Adipose tissue (tissue), 3 donors: ENCODE results near the gene C19orf67. TPM values are rescaled to one million over a fixed set of nuclear protein-coding genes. Genes with fewer than 3 reads are reported as not detected.
"Not testable (repeated sequence)": the region's sequence is repeated elsewhere in the genome, so short reads cannot be mapped to it uniquely, and the experiment has no call there.

Experiments
- H3K27ac ChIP-seq: one replicate; pipeline ENCODE4 v1.5.1; 2013; ENCODE audit warnings: low read depth, low read length
- WGBS, 3 donors: extraction: QIAGEN DNeasy Blood & Tissue Kit; methylation state at CpG; one replicate each; pipeline ENCODE4 v1.1.7; 2013; 5-methylcytosine and 5-hydroxymethylcytosine counted together
- polyA plus RNA-seq, 3 donors: library from polyadenylated mRNA; stranded (reverse); fragments of 200-250 nt; gene quantifications; one replicate each; pipeline ENCODE4 v1.2.3, GENCODE V29; 2013
- donor health status: healthy with polysubstance abuse.
- donor health status: Bipolar disorder and iron deficiency.
- donor health status: healthy.

Gene C19orf67
- polyA plus RNA-seq, 3 donors, result not detected

DNA sequence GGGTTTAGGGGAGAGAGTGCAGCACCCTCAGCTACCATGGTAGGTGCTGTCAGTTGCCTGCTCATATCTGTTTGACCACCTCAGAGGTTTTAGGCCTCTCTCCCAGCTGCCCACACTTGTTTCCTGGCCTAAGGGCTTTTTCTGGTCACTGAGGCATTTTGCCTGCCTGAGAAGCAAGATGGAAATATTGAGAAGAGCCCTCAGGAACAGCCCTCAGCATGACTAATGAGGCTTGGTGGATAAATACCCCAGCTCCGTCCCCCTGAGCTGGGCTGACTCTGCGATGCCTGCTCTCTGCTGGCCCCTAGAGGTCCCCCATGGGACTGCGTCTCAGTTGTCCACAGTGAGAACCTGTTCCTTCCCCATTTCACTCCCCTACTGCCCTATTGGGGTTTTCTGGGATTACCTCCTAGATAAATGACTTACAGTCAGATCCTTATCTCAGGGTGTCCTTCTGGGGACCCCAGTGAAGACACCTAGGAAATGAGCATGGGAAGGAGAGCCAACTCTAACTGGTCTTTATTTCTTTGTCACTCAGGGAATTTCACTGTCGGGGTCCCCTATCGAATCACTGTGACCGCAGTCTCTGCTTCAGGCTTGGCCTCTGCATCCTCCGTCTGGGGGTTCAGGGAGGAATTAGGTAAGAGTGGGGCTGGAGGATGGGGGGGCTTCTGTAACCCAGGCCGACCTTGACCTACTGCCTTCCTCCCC lies 37.0 kb downstream of the C19orf67 start:
- H3K27ac ChIP-seq, result no peak overlapping the region
- 74 to 85% (median 83%) methylated on average over 8 of the region's 8 CpGs for WGBS, 3 donors

GRCh38 chr19:14047866-14048265 lies 37.7 kb downstream of the C19orf67 start:
- H3K27ac ChIP-seq, result not testable (repeated sequence)
- 97 to 99% (median 99%) methylated on average over 10 of the region's 10 CpGs for WGBS, 3 donors

DNA sequence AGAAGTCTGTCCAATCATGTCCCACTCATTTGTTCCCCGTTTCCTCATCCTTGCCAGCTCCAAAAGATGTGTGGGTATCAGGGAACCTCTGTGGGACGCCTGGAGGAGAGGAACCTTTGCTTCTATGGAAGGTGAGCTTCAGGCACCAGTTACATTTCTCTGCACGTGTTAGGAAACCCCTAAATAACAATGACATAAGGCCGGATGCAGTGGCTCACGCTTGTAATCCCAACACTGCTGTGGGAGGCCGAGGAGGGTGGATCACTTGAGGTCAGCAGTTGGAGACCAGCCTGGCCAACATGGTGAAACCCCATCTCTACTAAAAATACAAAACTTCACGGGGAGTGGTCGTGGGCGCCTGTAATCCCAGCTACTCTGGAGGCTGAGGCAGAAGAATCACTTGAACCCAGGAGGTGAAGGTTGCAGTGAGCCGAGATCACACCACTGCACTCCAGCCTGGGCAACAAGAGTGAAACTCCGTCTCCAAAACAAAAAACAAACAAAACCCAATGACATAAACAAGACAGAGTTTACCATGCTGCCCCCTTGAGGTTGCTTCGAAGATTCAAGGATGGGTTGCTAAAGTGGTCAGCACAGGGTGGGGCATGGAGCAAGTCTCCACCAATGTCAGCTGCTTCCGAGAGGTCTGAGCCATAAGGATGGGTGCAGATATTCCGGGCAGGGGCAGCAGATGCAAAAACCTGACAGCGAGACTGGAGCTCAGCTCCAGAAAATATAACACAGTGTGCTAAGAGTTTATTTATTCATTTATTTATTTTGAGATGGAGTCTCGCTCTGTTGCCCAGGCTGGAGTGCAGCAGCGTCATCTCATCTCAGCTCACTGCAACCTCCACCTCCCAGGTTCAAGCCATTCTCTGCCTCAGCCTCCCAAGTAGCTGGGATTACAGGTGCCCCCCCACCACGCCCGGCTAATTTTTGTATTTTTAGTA lies 42.6 kb downstream of the C19orf67 start:
- not testable (repeated sequence) for H3K27ac ChIP-seq

GRCh38 chr19:14039181-14039580 lies 46.4 kb downstream of the C19orf67 start:
- no peak overlapping the region for H3K27ac ChIP-seq
- WGBS, 3 donors, result 84 to 97% (median 91%) methylated on average over 7 of the region's 7 CpGs

More for the DNA sequence above, 42.6 kb downstream of the C19orf67 start:
- WGBS, 3 donors, result 57 to 64% (median 60%) methylated on average over 19 of the region's 19 CpGs

- 79 to 88% (median 87%) methylated on average over 7 of the region's 7 CpGs for WGBS, 3 donors
- no peak overlapping the region for H3K27ac ChIP-seq
Measured at GRCh38 chr19:14035706-14036105, 49.9 kb downstream of the C19orf67 start.

DNA sequence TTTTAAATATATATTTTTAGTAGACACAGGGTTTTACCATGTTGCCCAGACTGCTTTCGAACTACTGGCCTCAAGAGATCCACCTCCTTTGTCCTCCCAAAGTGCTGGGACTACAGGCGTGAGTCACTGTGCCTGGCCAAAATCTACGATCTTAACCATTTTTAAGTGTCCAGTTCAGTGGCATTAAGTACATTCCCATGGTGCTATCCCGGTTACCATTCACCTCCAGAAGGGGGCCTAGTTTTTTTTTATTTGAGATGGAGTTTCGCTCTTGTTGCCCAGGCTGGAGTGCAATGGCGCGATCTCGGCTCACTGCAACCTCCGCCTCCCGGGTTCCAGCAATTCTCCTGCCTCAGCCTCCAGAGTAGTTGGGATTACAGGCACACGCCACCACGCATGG lies 50.4 kb downstream of the C19orf67 start:
- not testable (repeated sequence) for H3K27ac ChIP-seq
- WGBS, 3 donors, result 84 to 92% (median 90%) methylated on average over 12 of the region's 12 CpGs

DNA sequence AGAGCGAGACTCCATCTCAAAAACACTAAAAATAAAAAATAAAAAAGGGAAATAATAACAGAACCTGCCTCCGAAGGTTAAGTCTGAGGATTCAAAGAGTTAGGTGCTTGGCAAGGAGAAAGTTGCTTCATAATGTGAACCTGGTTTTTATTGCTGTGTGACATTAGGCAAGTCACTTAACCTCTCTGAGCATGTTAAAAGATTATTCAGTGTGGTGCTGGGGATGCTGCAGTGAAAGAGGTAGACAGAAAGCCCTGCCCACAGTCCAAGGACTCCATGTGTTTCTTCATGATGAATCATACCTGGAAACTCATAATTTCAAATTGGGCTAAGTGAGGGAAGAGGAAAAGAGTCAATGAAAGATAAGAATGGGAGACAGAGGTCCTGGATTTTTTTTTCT lies 51.6 kb downstream of the C19orf67 start:
- 95 to 99% (median 97%) methylated on average over 2 of the region's 2 CpGs for WGBS, 3 donors
- no peak overlapping the region for H3K27ac ChIP-seq

- WGBS, 3 donors, result 0 to 1% (median 1%) methylated on average over 54 to 63 of the region's 63 CpGs
- H3K27ac ChIP-seq, result no peak within 1 kb of the TSS
Measured at GRCh38 chr19:14031719-14032480, 53.7 kb downstream of the C19orf67 start, which contains the start of gene IL27RA. IL27RA (plus strand) TSS chr19:14031762; CDS start chr19:14031873, 111 bp downstream.

Other genes with a start within 250 kb of the C19orf67 start
- gene NANOS3, start 208.6 kb downstream of the C19orf67 start, polyA plus RNA-seq, result not detected
- 1 to 10 TPM; 1.1 to 3.7 (median 2.9) TPM for gene BRME1, start 179.7 kb downstream of the C19orf67 start, polyA plus RNA-seq
- gene CC2D1A, start 179.6 kb downstream of the C19orf67 start, polyA plus RNA-seq, result 10 to 100 TPM; 17.0 to 27.9 (median 20.4) TPM
- 1 to 10 TPM in 1 of 3 donors, under 1 TPM in 2; 0.10 to 2.5 (median 0.58) TPM for gene PODNL1, start 147.4 kb downstream of the C19orf67 start, polyA plus RNA-seq
- 10 to 100 TPM; 13.5 to 29.0 (median 16.2) TPM for gene DCAF15, start 133.3 kb downstream of the C19orf67 start, polyA plus RNA-seq
- gene RFX1, start 79.5 kb downstream of the C19orf67 start, polyA plus RNA-seq, result 1 to 10 TPM; 4.4 to 5.8 (median 4.4) TPM
- gene RLN3, start 57.6 kb downstream of the C19orf67 start, polyA plus RNA-seq, result not detected
- gene IL27RA, start 54.0 kb downstream of the C19orf67 start, polyA plus RNA-seq, result 1 to 10 TPM; 2.7 to 8.5 (median 2.9) TPM
- gene PALM3, start 23.7 kb downstream of the C19orf67 start, polyA plus RNA-seq, result 1 to 10 TPM in 2 of 3 donors, under 1 TPM in 1; 0.45 to 9.9 (median 1.9) TPM
- gene MISP3, start 13.0 kb downstream of the C19orf67 start, polyA plus RNA-seq, result 10 to 100 TPM in 1 of 3 donors, 1 to 10 TPM in 2; 2.3 to 13.2 (median 3.8) TPM
- 10 to 100 TPM; 20.0 to 28.6 (median 24.4) TPM for gene SAMD1, start 5.0 kb upstream of the C19orf67 start, polyA plus RNA-seq
- 10 to 100 TPM; 29.8 to 95.5 (median 73.2) TPM for gene PRKACA, start 32.0 kb upstream of the C19orf67 start, polyA plus RNA-seq
- gene ASF1B, start 50.8 kb upstream of the C19orf67 start, polyA plus RNA-seq, result 1 to 10 TPM in 1 of 3 donors, under 1 TPM in 2; 0.40 to 1.8 (median 0.71) TPM
- 10 to 100 TPM in 2 of 3 donors, 1 to 10 TPM in 1; 5.7 to 12.3 (median 11.3) TPM for gene ADGRL1, start 120.4 kb upstream of the C19orf67 start, polyA plus RNA-seq